PFSK-1 (cell line): ENCODE results near the gene CLEC12A.

Experiments used
- FOXP2 ChIP-seq: optimal IDR thresholded peaks from 2 replicates; pipeline ENCODE3; 2011; ENCODE audit warnings: borderline replicate concordance, control low read depth, inconsistent platforms; ENCODE audit not compliant: insufficient read depth; ENCODE audit errors: extremely low read length, extremely low read depth
- POLR2AphosphoS5 ChIP-seq: IDR thresholded peaks from 2 replicates; pipeline ENCODE4 v1.6.1; 2012; ENCODE audit warnings: low read depth, mild to moderate bottlenecking, control low read depth, low read length, moderate library complexity
- REST ChIP-seq, 2 experiments: IDR thresholded peaks; 2 replicates each; pipeline versions ENCODE4 v1.6.1 to v1.8.0; 2011 to 2012; ENCODE audit warnings: low read depth in 2 of 2, low read length in 2 of 2, control low read depth in 1 of 2, inconsistent platforms in 1 of 2, mild to moderate bottlenecking in 1 of 2, moderate library complexity in 1 of 2; ENCODE audit not compliant: insufficient read depth in 1 of 2
- SIN3A ChIP-seq: IDR thresholded peaks from 2 replicates; pipeline ENCODE4 v1.6.1; 2012; ENCODE audit warnings: mild to moderate bottlenecking, low read length, moderate library complexity, borderline replicate concordance; ENCODE audit not compliant: insufficient read depth
- TAF1 ChIP-seq: IDR thresholded peaks from 2 replicates; pipeline ENCODE4 v1.6.1; 2012; ENCODE audit warnings: low read length, control low read depth, borderline replicate concordance; ENCODE audit not compliant: insufficient read depth

The CLEC12A gene

GRCh38 chr12:9940375-9940774 lies 30.8 kb upstream of the CLEC12A start:
- TF ChIP-seq SIN3A = no peak
- no peak for TF ChIP-seq TAF1
- TF ChIP-seq REST (IDR thresholded peaks at IDR 0.05; ENCODE audit: insufficient read depth in 1 of 2, low read depth in 2 of 2, low read length in 2 of 2) = no peak
- no peak for TF ChIP-seq FOXP2
- no peak for TF ChIP-seq POLR2AphosphoS5

DNA sequence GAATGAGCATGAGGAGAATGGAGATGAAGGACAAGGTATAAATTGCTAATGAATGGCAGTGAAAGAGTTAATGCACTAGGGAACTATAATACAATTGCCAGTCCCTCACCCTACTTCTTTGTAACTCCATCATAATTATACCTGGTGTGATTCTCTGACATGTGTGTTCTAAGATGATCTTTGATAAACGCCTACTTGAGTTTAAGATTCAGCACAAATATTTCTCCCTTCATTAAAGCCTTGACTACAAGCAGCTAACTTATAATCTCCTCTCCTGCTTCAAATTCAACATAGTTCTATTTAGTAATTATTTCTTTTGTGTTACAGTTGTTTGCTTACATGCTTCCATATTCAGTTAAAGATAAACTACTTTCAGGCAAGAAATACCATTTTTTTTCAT lies 29.4 kb upstream of the CLEC12A start:
- TF ChIP-seq POLR2AphosphoS5 (no peak), TAF1 (no peak), REST (IDR thresholded peaks at IDR 0.05; ENCODE audit: insufficient read depth in 1 of 2, low read depth in 2 of 2, low read length in 2 of 2) (no peak), SIN3A (no peak), FOXP2 (no peak)

DNA sequence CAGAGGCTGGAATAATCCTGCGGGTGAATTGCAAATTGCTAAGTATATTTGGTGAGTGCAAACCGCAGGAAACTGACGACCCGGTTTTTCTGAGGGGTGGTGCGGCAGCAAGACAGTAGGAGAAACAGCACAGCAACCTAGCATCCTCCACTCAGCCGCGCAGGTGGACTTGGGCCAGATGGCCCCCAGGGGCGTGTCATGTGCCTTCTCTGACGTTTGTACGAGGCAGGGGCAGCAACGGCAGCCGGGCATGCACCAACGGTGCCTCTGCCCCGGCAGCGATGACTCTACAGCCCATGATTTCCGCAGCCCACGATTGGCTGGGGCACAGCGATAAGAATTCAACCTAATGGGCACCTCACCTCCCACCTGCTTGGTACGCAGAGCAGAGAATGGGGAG lies 28.0 kb upstream of the CLEC12A start:
- TF ChIP-seq FOXP2 (no peak), SIN3A (no peak), POLR2AphosphoS5 (no peak), TAF1 (no peak), REST (IDR thresholded peaks at IDR 0.05; ENCODE audit: insufficient read depth in 1 of 2, low read depth in 2 of 2, low read length in 2 of 2) (no peak)

DNA sequence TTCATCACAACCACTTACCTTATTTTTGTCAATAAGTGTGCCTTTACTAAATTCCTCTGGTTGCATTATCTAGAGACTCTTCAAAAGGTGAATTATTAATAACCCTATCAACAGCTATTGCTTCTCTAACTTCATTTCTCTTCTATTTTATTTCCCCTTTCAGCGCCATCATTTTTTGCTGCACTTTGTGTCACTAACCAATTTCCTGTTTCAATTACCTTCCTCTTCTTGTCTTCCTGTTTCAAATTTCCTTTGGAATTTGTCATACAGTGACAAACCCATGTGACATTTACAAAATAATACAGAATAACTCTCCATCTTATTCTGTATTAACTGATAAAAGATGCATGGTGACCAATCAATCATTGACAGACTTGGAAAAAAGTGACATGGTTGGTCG lies 26.8 kb upstream of the CLEC12A start:
- TF ChIP-seq TAF1 (no peak), FOXP2 (no peak), POLR2AphosphoS5 (no peak), SIN3A (no peak), REST (IDR thresholded peaks at IDR 0.05; ENCODE audit: insufficient read depth in 1 of 2, low read depth in 2 of 2, low read length in 2 of 2) (no peak)

DNA sequence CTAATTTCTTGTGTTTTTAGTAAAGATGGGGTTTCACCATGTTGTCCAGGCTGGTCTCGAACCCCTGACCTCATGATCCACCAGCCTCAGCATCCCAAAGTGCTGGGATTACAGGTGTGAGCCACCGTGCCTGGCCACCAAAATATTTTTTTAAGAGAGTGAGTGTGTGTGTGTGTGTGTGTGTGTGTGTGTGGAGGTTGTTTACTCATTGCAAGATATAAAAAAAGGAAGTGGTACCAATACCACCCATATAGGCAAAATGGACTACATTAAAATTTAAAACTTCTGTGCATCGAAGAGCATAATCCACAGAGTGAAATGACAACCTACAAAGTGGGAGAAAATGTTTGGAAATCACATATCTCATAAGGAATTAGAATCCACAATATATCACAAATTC lies 23.5 kb upstream of the CLEC12A start:
- no peak for TF ChIP-seq SIN3A
- TF ChIP-seq REST (IDR thresholded peaks at IDR 0.05; ENCODE audit: insufficient read depth in 1 of 2, low read depth in 2 of 2, low read length in 2 of 2) = no peak
- TF ChIP-seq POLR2AphosphoS5 = no peak
- TF ChIP-seq FOXP2 = no peak
- no peak for TF ChIP-seq TAF1
